T-helper 1 cell treated with Interleukin-12 subunit alpha and Interleukin-12 subunit beta and Interleukin-4 antibody, amounts not matched to agents 30 μg/mL and 1 μg/mL, for 36 hours (primary cell): Measurements from ENCODE around the gene MDC1.

ENCODE experiments used
- H3K27ac Mint-ChIP-seq: one replicate; pipeline ENCODE4 v1.8.0; 2021; ENCODE audit warnings: mild to moderate bottlenecking, mixed read lengths
- H3K27me3 Mint-ChIP-seq: one replicate; pipeline ENCODE4 v1.8.0; 2021; ENCODE audit warnings: low read depth, mixed read lengths
- H3K36me3 Mint-ChIP-seq: one replicate; pipeline ENCODE4 v1.8.0; 2021; ENCODE audit warnings: low read depth, mixed read lengths
- H3K4me1 Mint-ChIP-seq: one replicate; pipeline ENCODE4 v1.8.0; 2021; ENCODE audit warnings: low read depth, mixed read lengths
- H3K4me3 Mint-ChIP-seq: one replicate; pipeline ENCODE4 v1.8.0; 2021; ENCODE audit warnings: mild to moderate bottlenecking, moderate library complexity, mixed read lengths
- H3K9me3 Mint-ChIP-seq: one replicate; pipeline ENCODE4 v1.8.0; 2021; ENCODE audit warnings: mixed read lengths

MDC1 gene

GRCh38 chr6:30707281-30707850 is 9.7 kb downstream of the MDC1 start:
- no peaks in the 10 kb centered on the region for H3K9me3 Mint-ChIP-seq
- peaks cover 29% of the 10 kb centered on the region for H3K4me1 Mint-ChIP-seq
- peak overlapping the region; percentile 56 for H3K27ac Mint-ChIP-seq
- H3K27me3 Mint-ChIP-seq: no peaks in the 10 kb centered on the region
- H3K36me3 Mint-ChIP-seq: peaks cover 64% of the 10 kb centered on the region
- H3K4me3 Mint-ChIP-seq: no peak overlapping the region

- H3K4me3 Mint-ChIP-seq: no peak overlapping the region
- H3K36me3 Mint-ChIP-seq: peaks cover 51% of the 10 kb centered on the region
- peaks cover 11% of the 10 kb centered on the region for H3K4me1 Mint-ChIP-seq
- H3K9me3 Mint-ChIP-seq: no peaks in the 10 kb centered on the region
- H3K27ac Mint-ChIP-seq: no peak overlapping the region
- no peaks in the 10 kb centered on the region for H3K27me3 Mint-ChIP-seq
Observed at GRCh38 chr6:30705620-30706019, 11.5 kb downstream of the MDC1 start.

- Mint-ChIP-seq H3K36me3 (peaks cover 52% of the 10 kb centered on the region), H3K27me3 (no peaks in the 10 kb centered on the region), H3K4me1 (peaks cover 7% of the 10 kb centered on the region), H3K27ac (no peak overlapping the region), H3K9me3 (no peaks in the 10 kb centered on the region), H3K4me3 (no peak overlapping the region)
Observed at GRCh38 chr6:30703821-30704220, 13.3 kb downstream of the MDC1 start.

GRCh38 chr6:30703011-30703410 is 14.1 kb downstream of the MDC1 start:
- no peaks in the 10 kb centered on the region for H3K9me3 Mint-ChIP-seq
- no peak overlapping the region for H3K4me3 Mint-ChIP-seq
- no peak overlapping the region for H3K27ac Mint-ChIP-seq
- no peaks in the 10 kb centered on the region for H3K27me3 Mint-ChIP-seq
- peaks cover 50% of the 10 kb centered on the region for H3K36me3 Mint-ChIP-seq
- H3K4me1 Mint-ChIP-seq: peaks cover 5% of the 10 kb centered on the region

- peaks cover 35% of the 10 kb centered on the region for H3K36me3 Mint-ChIP-seq
- no peaks in the 10 kb centered on the region for H3K9me3 Mint-ChIP-seq
- H3K27ac Mint-ChIP-seq: no peak overlapping the region
- no peak overlapping the region for H3K4me3 Mint-ChIP-seq
- H3K27me3 Mint-ChIP-seq: no peaks in the 10 kb centered on the region
- no peaks in the 10 kb centered on the region for H3K4me1 Mint-ChIP-seq
Observed at GRCh38 chr6:30700340-30700739, 16.7 kb downstream of the MDC1 start.

- H3K27me3 Mint-ChIP-seq: no peaks in the 10 kb centered on the region
- H3K27ac Mint-ChIP-seq: no peak overlapping the region
- H3K9me3 Mint-ChIP-seq: no peaks in the 10 kb centered on the region
- peaks cover 10% of the 10 kb centered on the region for H3K36me3 Mint-ChIP-seq
- no peak overlapping the region for H3K4me3 Mint-ChIP-seq
- peaks cover 4% of the 10 kb centered on the region for H3K4me1 Mint-ChIP-seq
Observed at GRCh38 chr6:30696432-30696831, 20.6 kb downstream of the MDC1 start.

- Mint-ChIP-seq H3K9me3 (no peaks in the 10 kb centered on the region), H3K4me3 (peak overlapping the region; percentile 97), H3K4me1 (peaks cover 39% of the 10 kb centered on the region), H3K36me3 (peaks cover 8% of the 10 kb centered on the region), H3K27ac (peak overlapping the region; percentile 58), H3K27me3 (no peaks in the 10 kb centered on the region)
Observed at GRCh38 chr6:30691208-30691847, 25.8 kb downstream of the MDC1 start.

GRCh38 chr6:30690403-30691207 is 26.5 kb downstream of the MDC1 start, which contains the start of gene NRM:
Gene NRM, minus strand, starts transcription at chr6:30690984. Its CDS starts 10 bp downstream, at chr6:30690974.
- peak within 1 kb of the TSS; percentile 90 for H3K27ac Mint-ChIP-seq
- no peaks in the 10 kb centered on the region for H3K27me3 Mint-ChIP-seq
- H3K4me3 Mint-ChIP-seq: peak within 1 kb of the TSS; percentile 97

GRCh38 chr6:30689985-30690384 is 27.1 kb downstream of the MDC1 start:
- peaks cover 42% of the 10 kb centered on the region for H3K4me1 Mint-ChIP-seq

More at GRCh38 chr6:30690403-30691207, 26.5 kb downstream of the MDC1 start, which contains the start of gene NRM:
- Mint-ChIP-seq H3K36me3 (peaks cover 14% of the 10 kb centered on the region), H3K9me3 (no peaks in the 10 kb centered on the region), H3K4me1 (peaks cover 42% of the 10 kb centered on the region)

GRCh38 chr6:30689022-30689865 is 27.8 kb downstream of the MDC1 start:
- Mint-ChIP-seq H3K9me3 (no peaks in the 10 kb centered on the region), H3K27me3 (no peaks in the 10 kb centered on the region), H3K4me1 (peaks cover 42% of the 10 kb centered on the region), H3K4me3 (peak overlapping the region; percentile 100), H3K36me3 (peaks cover 22% of the 10 kb centered on the region), H3K27ac (peak overlapping the region; percentile 90)

More at GRCh38 chr6:30689985-30690384, 27.1 kb downstream of the MDC1 start:
- Mint-ChIP-seq H3K9me3 (no peaks in the 10 kb centered on the region), H3K27ac (peak overlapping the region; percentile 90), H3K4me3 (peak overlapping the region; percentile 97), H3K27me3 (no peaks in the 10 kb centered on the region), H3K36me3 (peaks cover 20% of the 10 kb centered on the region)

GRCh38 chr6:30688569-30688968 is 28.5 kb downstream of the MDC1 start:
- H3K4me3 Mint-ChIP-seq: peak overlapping the region; percentile 100
- peaks cover 42% of the 10 kb centered on the region for H3K4me1 Mint-ChIP-seq
- H3K36me3 Mint-ChIP-seq: peaks cover 29% of the 10 kb centered on the region
- H3K27ac Mint-ChIP-seq: peak overlapping the region; percentile 79
- no peaks in the 10 kb centered on the region for H3K27me3 Mint-ChIP-seq
- H3K9me3 Mint-ChIP-seq: no peaks in the 10 kb centered on the region

GRCh38 chr6:30687659-30688431 is 29.2 kb downstream of the MDC1 start:
- H3K27ac Mint-ChIP-seq: peak overlapping the region; percentile 95
- H3K4me3 Mint-ChIP-seq: peak overlapping the region; percentile 100
- H3K36me3 Mint-ChIP-seq: peaks cover 35% of the 10 kb centered on the region
- no peaks in the 10 kb centered on the region for H3K27me3 Mint-ChIP-seq
- H3K4me1 Mint-ChIP-seq: peaks cover 42% of the 10 kb centered on the region
- H3K9me3 Mint-ChIP-seq: no peaks in the 10 kb centered on the region

GRCh38 chr6:30686908-30687658 is 30.0 kb downstream of the MDC1 start:
- peaks cover 41% of the 10 kb centered on the region for H3K4me1 Mint-ChIP-seq
- peak overlapping the region; percentile 95 for H3K27ac Mint-ChIP-seq

More at GRCh38 chr6:30686908-30687658, 30.0 kb downstream of the MDC1 start:
- peaks cover 41% of the 10 kb centered on the region for H3K36me3 Mint-ChIP-seq
- H3K4me3 Mint-ChIP-seq: peak overlapping the region; percentile 100
- H3K9me3 Mint-ChIP-seq: no peaks in the 10 kb centered on the region
- H3K27me3 Mint-ChIP-seq: no peaks in the 10 kb centered on the region
